ENCODE results near the gene PAPPA. TPM values are rescaled to one million over a fixed set of nuclear protein-coding genes. Genes with fewer than 3 reads are reported as not detected.

The PAPPA gene
- total RNA-seq, 1 donor from 2014 or later: 0.52 TPM

- Histone ChIP-seq H3K4me3 (ENCODE audit: low read length in 3 of 3) (no peak overlapping the region), H3K4me1 (ENCODE audit: control insufficient read depth in 3 of 3, insufficient read depth in 3 of 3, low read length in 3 of 3) (peaks cover 0 to 7% (median 6%) of the 10 kb centered on the region in 3 donors), H3K36me3 (ENCODE audit: control insufficient read depth in 3 of 3, insufficient read depth in 3 of 3, low read length in 3 of 3) (no peaks in the 10 kb centered on the region), H3K9ac (ENCODE audit: low read depth in 1 of 3, low read length in 3 of 3) (no peak overlapping the region), H3K27me3 (ENCODE audit: control insufficient read depth in 3 of 3, insufficient read depth in 3 of 3, low read length in 3 of 3) (no peaks in the 10 kb centered on the region), H3K9me3 (ENCODE audit: control insufficient read depth in 3 of 3, low read length in 3 of 3) (no peaks in the 10 kb centered on the region), H3K27ac (ENCODE audit: low read depth, low read length) (no peak overlapping the region)
These were observed 165.9 kb downstream of the PAPPA start for GRCh38 chr9:116319480-116319879.

DNA sequence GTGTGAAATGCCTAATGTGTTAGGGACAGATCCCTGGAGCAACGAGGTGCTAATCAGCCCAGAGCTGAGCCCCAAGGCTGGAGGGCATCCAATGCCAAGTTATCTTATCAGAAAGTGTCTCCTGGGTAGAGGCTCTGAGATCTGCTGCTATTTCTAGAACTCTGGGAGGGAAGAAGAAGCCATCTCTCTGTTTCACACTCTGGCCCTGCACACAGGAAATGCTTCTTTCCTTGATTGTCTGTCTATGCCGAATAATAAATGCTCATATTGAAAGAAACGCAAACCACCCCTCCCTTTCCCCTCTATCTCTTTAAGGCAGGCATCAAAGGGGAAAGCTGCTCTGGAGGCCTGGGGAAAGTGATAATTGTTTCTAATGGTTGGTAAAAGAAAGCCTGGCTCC lies 166.7 kb downstream of the PAPPA start:
- Histone ChIP-seq H3K4me3 (ENCODE audit: low read length in 3 of 3) (no peak overlapping the region), H3K9me3 (ENCODE audit: control insufficient read depth in 3 of 3, low read length in 3 of 3) (no peaks in the 10 kb centered on the region), H3K27ac (ENCODE audit: low read depth, low read length) (no peak overlapping the region), H3K27me3 (ENCODE audit: control insufficient read depth in 3 of 3, insufficient read depth in 3 of 3, low read length in 3 of 3) (no peaks in the 10 kb centered on the region), H3K36me3 (ENCODE audit: control insufficient read depth in 3 of 3, insufficient read depth in 3 of 3, low read length in 3 of 3) (no peaks in the 10 kb centered on the region), H3K4me1 (ENCODE audit: control insufficient read depth in 3 of 3, insufficient read depth in 3 of 3, low read length in 3 of 3) (peaks cover 0 to 7% (median 6%) of the 10 kb centered on the region in 3 donors), H3K9ac (ENCODE audit: low read depth in 1 of 3, low read length in 3 of 3) (no peak overlapping the region)

GRCh38 chr9:116322521-116322920 lies 168.9 kb downstream of the PAPPA start:
- Histone ChIP-seq H3K9me3 (ENCODE audit: control insufficient read depth in 3 of 3, low read length in 3 of 3) (no peaks in the 10 kb centered on the region), H3K27ac (ENCODE audit: low read depth, low read length) (no peak overlapping the region), H3K4me3 (ENCODE audit: low read length in 3 of 3) (no peak overlapping the region), H3K27me3 (ENCODE audit: control insufficient read depth in 3 of 3, insufficient read depth in 3 of 3, low read length in 3 of 3) (no peaks in the 10 kb centered on the region), H3K9ac (ENCODE audit: low read depth in 1 of 3, low read length in 3 of 3) (no peak overlapping the region), H3K4me1 (ENCODE audit: control insufficient read depth in 3 of 3, insufficient read depth in 3 of 3, low read length in 3 of 3) (peaks cover 4 to 9% (median 6%) of the 10 kb centered on the region in 3 donors), H3K36me3 (ENCODE audit: control insufficient read depth in 3 of 3, insufficient read depth in 3 of 3, low read length in 3 of 3) (no peaks in the 10 kb centered on the region)

GRCh38 chr9:116323012-116323411 lies 169.4 kb downstream of the PAPPA start:
- Histone ChIP-seq H3K27ac (ENCODE audit: low read depth, low read length) (no peak overlapping the region), H3K4me3 (ENCODE audit: low read length in 3 of 3) (no peak overlapping the region), H3K9ac (ENCODE audit: low read depth in 1 of 3, low read length in 3 of 3) (no peak overlapping the region), H3K9me3 (ENCODE audit: control insufficient read depth in 3 of 3, low read length in 3 of 3) (no peaks in the 10 kb centered on the region), H3K27me3 (ENCODE audit: control insufficient read depth in 3 of 3, insufficient read depth in 3 of 3, low read length in 3 of 3) (no peaks in the 10 kb centered on the region), H3K4me1 (ENCODE audit: control insufficient read depth in 3 of 3, insufficient read depth in 3 of 3, low read length in 3 of 3) (peaks cover 5 to 13% (median 8%) of the 10 kb centered on the region in 3 donors), H3K36me3 (ENCODE audit: control insufficient read depth in 3 of 3, insufficient read depth in 3 of 3, low read length in 3 of 3) (no peaks in the 10 kb centered on the region)

DNA sequence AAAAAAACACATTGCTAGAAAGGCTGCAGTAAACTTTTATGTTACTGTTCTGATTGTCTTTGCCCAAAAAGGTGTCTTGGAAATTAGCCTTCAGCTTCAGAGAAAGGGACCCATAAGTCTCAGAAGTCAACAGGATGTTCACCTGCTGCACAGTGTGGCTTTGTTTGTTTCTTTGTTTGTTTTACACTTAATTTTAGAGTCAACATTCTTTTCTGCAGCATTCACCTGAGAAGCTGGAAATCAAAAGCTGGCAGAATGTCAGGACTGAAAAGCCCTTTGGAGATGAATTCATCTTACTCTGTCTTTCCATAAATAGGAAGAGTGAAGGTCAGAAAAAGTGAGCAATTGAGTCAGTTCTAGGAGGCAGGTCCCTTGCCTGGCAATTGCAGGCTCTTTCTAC lies 170.0 kb downstream of the PAPPA start:
- no peaks in the 10 kb centered on the region for H3K9me3 ChIP-seq (ENCODE audit: control insufficient read depth in 3 of 3, low read length in 3 of 3)
- H3K27me3 ChIP-seq (ENCODE audit: control insufficient read depth in 3 of 3, insufficient read depth in 3 of 3, low read length in 3 of 3): no peaks in the 10 kb centered on the region
- no peak overlapping the region for H3K9ac ChIP-seq (ENCODE audit: low read depth in 1 of 3, low read length in 3 of 3)
- peaks cover 5 to 14% (median 8%) of the 10 kb centered on the region in 3 donors for H3K4me1 ChIP-seq (ENCODE audit: control insufficient read depth in 3 of 3, insufficient read depth in 3 of 3, low read length in 3 of 3)
- H3K36me3 ChIP-seq (ENCODE audit: control insufficient read depth in 3 of 3, insufficient read depth in 3 of 3, low read length in 3 of 3): no peaks in the 10 kb centered on the region
- H3K4me3 ChIP-seq (ENCODE audit: low read length in 3 of 3): no peak overlapping the region
- H3K27ac ChIP-seq (ENCODE audit: low read depth, low read length): no peak overlapping the region

DNA sequence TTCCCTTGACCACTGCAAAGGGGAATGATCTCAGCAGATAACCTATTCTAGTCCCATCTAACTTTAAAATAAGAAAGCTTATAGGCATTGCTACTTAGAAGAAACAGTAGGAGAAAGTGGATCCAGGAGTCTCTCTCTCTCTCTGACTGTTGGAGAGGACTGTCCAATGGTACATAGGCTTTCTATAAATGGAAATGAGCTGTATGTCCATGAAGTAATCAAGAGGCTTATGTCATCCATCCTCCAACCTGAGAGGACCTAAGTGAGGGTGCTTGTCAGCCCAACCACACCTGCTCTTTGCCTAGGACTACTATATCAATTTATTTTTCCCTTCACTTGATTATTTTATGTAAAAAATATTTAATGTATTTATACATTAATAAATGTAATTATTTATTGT lies 172.3 kb downstream of the PAPPA start:
- no peak overlapping the region for H3K4me3 ChIP-seq (ENCODE audit: low read length in 3 of 3)
- peaks cover 3 to 7% (median 5%) of the 10 kb centered on the region in 3 donors for H3K4me1 ChIP-seq (ENCODE audit: control insufficient read depth in 3 of 3, insufficient read depth in 3 of 3, low read length in 3 of 3)
- no peak overlapping the region for H3K27ac ChIP-seq (ENCODE audit: low read depth, low read length)
- H3K27me3 ChIP-seq (ENCODE audit: control insufficient read depth in 3 of 3, insufficient read depth in 3 of 3, low read length in 3 of 3): no peaks in the 10 kb centered on the region
- H3K36me3 ChIP-seq (ENCODE audit: control insufficient read depth in 3 of 3, insufficient read depth in 3 of 3, low read length in 3 of 3): no peaks in the 10 kb centered on the region
- H3K9me3 ChIP-seq (ENCODE audit: control insufficient read depth in 3 of 3, low read length in 3 of 3): no peaks in the 10 kb centered on the region
- H3K9ac ChIP-seq (ENCODE audit: low read depth in 1 of 3, low read length in 3 of 3): no peak overlapping the region

- H3K9ac ChIP-seq (ENCODE audit: low read depth in 1 of 3, low read length in 3 of 3): no peak overlapping the region
- no peak overlapping the region for H3K27ac ChIP-seq (ENCODE audit: low read depth, low read length)
- H3K4me3 ChIP-seq (ENCODE audit: low read length in 3 of 3): no peak overlapping the region
- no peaks in the 10 kb centered on the region for H3K27me3 ChIP-seq (ENCODE audit: control insufficient read depth in 3 of 3, insufficient read depth in 3 of 3, low read length in 3 of 3)
- no peaks in the 10 kb centered on the region for H3K36me3 ChIP-seq (ENCODE audit: control insufficient read depth in 3 of 3, insufficient read depth in 3 of 3, low read length in 3 of 3)
- no peaks in the 10 kb centered on the region for H3K9me3 ChIP-seq (ENCODE audit: control insufficient read depth in 3 of 3, low read length in 3 of 3)
- H3K4me1 ChIP-seq (ENCODE audit: control insufficient read depth in 3 of 3, insufficient read depth in 3 of 3, low read length in 3 of 3): peaks cover 3 to 7% (median 5%) of the 10 kb centered on the region in 3 donors
These were observed 174.3 kb downstream of the PAPPA start for GRCh38 chr9:116327701-116328405.

GRCh38 chr9:116329470-116329869 lies 175.9 kb downstream of the PAPPA start:
- H3K9ac ChIP-seq (ENCODE audit: low read depth in 1 of 3, low read length in 3 of 3): no peak overlapping the region
- H3K27me3 ChIP-seq (ENCODE audit: control insufficient read depth in 3 of 3, insufficient read depth in 3 of 3, low read length in 3 of 3): peaks cover 0 to 3% (median 0%) of the 10 kb centered on the region in 3 donors
- peaks cover 5 to 7% (median 5%) of the 10 kb centered on the region in 3 donors for H3K4me1 ChIP-seq (ENCODE audit: control insufficient read depth in 3 of 3, insufficient read depth in 3 of 3, low read length in 3 of 3)
- H3K36me3 ChIP-seq (ENCODE audit: control insufficient read depth in 3 of 3, insufficient read depth in 3 of 3, low read length in 3 of 3): no peaks in the 10 kb centered on the region
- H3K27ac ChIP-seq (ENCODE audit: low read depth, low read length): no peak overlapping the region
- no peak overlapping the region for H3K4me3 ChIP-seq (ENCODE audit: low read length in 3 of 3)
- H3K9me3 ChIP-seq (ENCODE audit: control insufficient read depth in 3 of 3, low read length in 3 of 3): no peaks in the 10 kb centered on the region

GRCh38 chr9:116331241-116331640 lies 177.7 kb downstream of the PAPPA start:
- Histone ChIP-seq H3K9ac (ENCODE audit: low read depth in 1 of 3, low read length in 3 of 3) (no peak overlapping the region), H3K4me1 (ENCODE audit: control insufficient read depth in 3 of 3, insufficient read depth in 3 of 3, low read length in 3 of 3) (peaks cover 5 to 7% (median 5%) of the 10 kb centered on the region in 3 donors), H3K36me3 (ENCODE audit: control insufficient read depth in 3 of 3, insufficient read depth in 3 of 3, low read length in 3 of 3) (no peaks in the 10 kb centered on the region), H3K9me3 (ENCODE audit: control insufficient read depth in 3 of 3, low read length in 3 of 3) (no peaks in the 10 kb centered on the region), H3K27me3 (ENCODE audit: control insufficient read depth in 3 of 3, insufficient read depth in 3 of 3, low read length in 3 of 3) (peaks cover 0 to 3% (median 0%) of the 10 kb centered on the region in 3 donors), H3K27ac (ENCODE audit: low read depth, low read length) (no peak overlapping the region), H3K4me3 (ENCODE audit: low read length in 3 of 3) (no peak overlapping the region)

DNA sequence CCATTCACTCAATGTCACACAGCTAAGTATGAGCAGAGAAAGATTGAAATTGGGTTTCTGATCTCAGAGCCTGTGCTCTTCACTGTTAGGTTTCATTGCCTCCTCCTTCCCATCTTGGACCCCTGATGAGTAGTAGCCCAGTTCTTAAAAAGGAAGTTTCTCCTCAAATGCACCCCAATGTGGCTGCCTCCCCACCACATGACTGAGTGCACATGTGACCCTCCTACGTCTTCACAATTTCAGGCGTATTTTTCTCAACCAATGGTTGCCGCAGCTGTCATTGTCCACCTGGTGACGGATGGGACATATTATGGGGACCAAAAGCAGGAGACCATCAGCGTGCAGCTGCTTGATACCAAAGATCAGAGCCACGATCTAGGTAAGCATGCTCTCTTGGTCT lies 178.5 kb downstream of the PAPPA start:
- Histone ChIP-seq H3K27ac (ENCODE audit: low read depth, low read length) (no peak overlapping the region), H3K9me3 (ENCODE audit: control insufficient read depth in 3 of 3, low read length in 3 of 3) (no peaks in the 10 kb centered on the region), H3K36me3 (ENCODE audit: control insufficient read depth in 3 of 3, insufficient read depth in 3 of 3, low read length in 3 of 3) (no peaks in the 10 kb centered on the region), H3K27me3 (ENCODE audit: control insufficient read depth in 3 of 3, insufficient read depth in 3 of 3, low read length in 3 of 3) (peaks cover 0 to 3% (median 0%) of the 10 kb centered on the region in 3 donors), H3K4me1 (ENCODE audit: control insufficient read depth in 3 of 3, insufficient read depth in 3 of 3, low read length in 3 of 3) (peaks cover 5 to 7% (median 5%) of the 10 kb centered on the region in 3 donors), H3K9ac (ENCODE audit: low read depth in 1 of 3, low read length in 3 of 3) (no peak overlapping the region), H3K4me3 (ENCODE audit: low read length in 3 of 3) (no peak overlapping the region)
